Upper lobe of left lung (tissue), 4 donors: ENCODE measurements around the gene COPZ1.

ENCODE experiments used
- POLR2A ChIP-seq, 4 donors: fragments of 450-650 bp; IDR thresholded peaks; one replicate each; pipeline ENCODE4 v1.5.1; 2016 to 2017; ENCODE audit warnings: antibody characterized with exemption in 4 of 4, mild to moderate bottlenecking in 2 of 4
- POLR2AphosphoS5 ChIP-seq, 2 donors: sonication (generic); formaldehyde crosslinking; IDR thresholded peaks; one replicate each; pipeline ENCODE4 v1.5.1; 2017; ENCODE audit warnings: antibody characterized with exemption in 2 of 2

GRCh38 chr12:54357506-54358190 is 32.7 kb downstream of the COPZ1 start:
- no peak for TF ChIP-seq POLR2A (IDR thresholded peaks at IDR 0.05)
- no peak for TF ChIP-seq POLR2AphosphoS5 (IDR thresholded peaks at IDR 0.05)
